Breast epithelium (tissue), 3 donors: ENCODE data around the gene RPL13.

Experiments used
- CTCF ChIP-seq, 3 donors: fragments of 450-650 bp; IDR thresholded peaks; one replicate each; pipeline ENCODE4 v1.5.1; 2016 to 2017; ENCODE audit warnings: antibody characterized with exemption in 3 of 3, mild to moderate bottlenecking in 3 of 3, moderate library complexity in 3 of 3
- POLR2A ChIP-seq: fragments of 450-650 bp; IDR thresholded peaks from one replicate; pipeline ENCODE4 v1.6.1; 2016; ENCODE audit warnings: antibody characterized with exemption, mild to moderate bottlenecking, moderate library complexity
- POLR2AphosphoS5 ChIP-seq, 3 donors: sonication (generic); formaldehyde crosslinking; IDR thresholded peaks; one replicate each; pipeline ENCODE4 v1.6.1; 2017; ENCODE audit warnings: antibody characterized with exemption in 3 of 3

DNA sequence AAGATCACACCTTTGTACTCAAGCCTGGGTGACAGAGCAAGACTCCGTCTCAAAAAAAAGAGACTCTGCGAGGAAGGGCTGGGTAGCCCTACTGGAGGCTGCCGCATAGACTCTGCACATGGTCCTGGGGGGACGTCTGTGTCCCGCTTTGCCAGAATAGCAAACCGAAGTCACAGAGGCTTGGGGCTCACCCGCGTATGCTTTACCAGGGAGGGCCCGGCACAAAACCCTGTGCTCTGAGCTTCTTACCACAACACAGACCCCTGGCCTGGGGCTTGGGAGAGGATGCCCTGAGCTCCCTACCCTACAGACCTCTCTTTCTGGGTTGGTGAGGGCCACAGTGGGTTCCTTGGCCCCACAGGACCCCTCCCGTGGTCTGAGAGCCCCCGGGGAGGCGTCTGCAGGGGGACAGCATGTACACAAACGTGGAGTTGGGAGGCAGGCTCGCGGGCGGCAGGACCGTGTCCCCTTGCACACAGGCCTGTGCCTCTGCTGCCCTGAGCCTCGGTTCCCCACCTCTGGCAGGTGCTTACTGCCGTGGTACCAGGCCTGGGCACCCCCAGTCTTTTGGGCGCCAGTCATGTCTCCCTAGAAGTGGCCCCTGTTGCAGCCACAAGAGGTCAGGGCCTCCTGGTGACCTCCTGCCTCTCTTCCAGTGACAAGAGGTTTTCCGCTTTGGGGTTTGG is 28.9 kb downstream of the RPL13 start:
- TF ChIP-seq CTCF (IDR thresholded peaks at IDR 0.05): no peak
- TF ChIP-seq POLR2A: no peak
- no peak for TF ChIP-seq POLR2AphosphoS5 (IDR thresholded peaks at IDR 0.05)
